Measurements from ENCODE around the gene NLGN3.
A peak's percentile ranks its signal among the peaks of the same experiment; 100 is the strongest.

NLGN3 gene

DNA sequence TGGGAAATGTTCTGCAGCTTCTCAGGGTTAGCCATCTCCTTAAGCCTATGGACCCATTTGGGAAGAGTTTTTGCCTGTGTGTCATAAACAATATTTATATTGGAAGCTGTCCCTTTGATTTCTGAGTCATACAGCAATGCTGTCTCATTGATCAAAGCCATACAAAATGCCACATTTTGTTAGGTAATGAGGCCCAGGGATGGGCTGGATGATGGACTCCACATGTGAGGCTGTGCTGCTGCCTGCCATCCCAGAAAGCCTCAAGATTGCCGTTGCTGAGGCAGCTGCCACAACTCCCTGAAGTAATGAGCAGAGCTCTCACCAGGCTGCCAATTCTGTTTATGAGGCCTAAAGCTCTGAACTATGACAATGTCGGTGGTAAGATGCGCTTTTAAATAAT is 66.2 kb downstream of the NLGN3 start:
- DNase-seq (ENCODE audit: insufficient read length, low spot score): no peak
- peak; percentile 48 for FAIRE-seq

DNA sequence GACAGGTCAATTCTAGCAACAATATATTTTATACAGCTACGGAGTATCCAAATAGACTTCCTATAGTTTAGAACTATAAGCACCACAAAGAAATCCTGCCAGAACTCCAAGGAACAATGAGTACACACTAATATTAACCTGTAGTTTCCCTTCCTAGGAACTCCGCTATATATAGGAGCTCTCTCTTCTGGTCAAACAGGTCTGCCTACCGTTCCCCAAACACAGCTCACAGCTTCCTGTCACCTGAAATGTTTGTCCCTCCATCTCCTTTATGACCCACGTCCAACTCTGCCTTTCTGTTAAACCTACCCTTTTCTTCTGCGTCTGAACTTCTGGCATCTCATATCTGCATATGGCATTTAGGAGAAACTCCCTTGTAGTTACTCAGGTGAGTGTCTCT is 67.9 kb downstream of the NLGN3 start:
- no peak for FAIRE-seq

DNA sequence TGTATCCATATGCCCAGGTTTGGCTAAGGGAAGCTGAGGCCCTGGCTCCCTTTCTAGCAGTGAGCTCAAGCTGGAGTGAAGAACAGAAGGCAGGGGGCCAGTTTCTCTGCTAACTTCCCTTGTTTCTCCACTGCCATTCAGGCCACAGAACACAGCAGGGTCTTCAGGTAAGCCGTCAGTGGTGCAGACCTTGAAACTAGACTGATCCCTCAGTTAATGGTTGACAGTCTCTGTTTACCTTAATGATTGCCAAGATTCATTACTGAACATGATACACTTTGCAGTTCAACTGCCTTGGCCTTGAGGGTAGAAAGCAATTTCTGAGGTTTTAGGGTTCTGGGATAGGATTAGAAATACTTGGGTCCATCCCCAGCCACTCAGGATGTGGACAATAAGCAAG is 69.5 kb downstream of the NLGN3 start:
- FAIRE-seq (no peak), DNase-seq (ENCODE audit: insufficient read length, low spot score) (no peak)

More for the DNA sequence above, 67.9 kb downstream of the NLGN3 start:
- no peak for DNase-seq (ENCODE audit: insufficient read length, low spot score)

DNA sequence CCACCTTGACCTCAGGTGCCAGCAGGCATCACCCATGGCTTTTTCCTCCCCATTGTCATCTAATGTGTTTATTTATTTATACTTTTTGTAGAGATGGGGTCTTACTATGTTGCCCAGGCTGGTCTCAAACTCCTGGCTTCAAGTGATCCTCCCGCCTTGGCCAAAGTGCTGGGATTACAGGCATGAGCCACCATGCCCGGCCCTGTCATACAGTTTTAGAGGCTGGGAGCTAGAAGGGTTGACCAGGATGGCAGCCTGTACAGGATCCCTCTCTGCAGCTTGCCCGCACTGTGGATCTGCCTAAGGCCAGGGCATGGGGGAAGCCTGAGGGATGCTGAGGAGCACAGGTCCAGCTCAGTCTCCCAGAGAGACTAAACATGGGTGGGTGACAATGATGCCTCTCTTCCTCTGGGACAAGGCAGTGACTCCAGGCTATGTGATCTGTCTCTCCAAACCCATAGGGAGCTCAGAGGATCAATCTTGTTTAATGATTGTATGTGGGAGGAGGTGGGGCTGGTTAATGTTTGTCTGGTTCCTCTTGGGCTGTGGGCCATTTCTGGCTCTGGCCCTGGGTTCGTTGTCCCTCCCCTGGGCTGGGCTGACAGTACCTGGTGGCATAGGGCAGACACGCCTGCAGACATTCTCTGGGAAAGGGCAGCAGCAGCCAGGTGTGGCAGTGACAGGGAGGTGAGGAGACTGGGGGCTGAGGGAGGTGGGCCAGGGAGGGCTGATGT is 70.1 kb downstream of the NLGN3 start:
- DNase-seq (ENCODE audit: insufficient read length, low spot score) (no peak), FAIRE-seq (no peak)

DNA sequence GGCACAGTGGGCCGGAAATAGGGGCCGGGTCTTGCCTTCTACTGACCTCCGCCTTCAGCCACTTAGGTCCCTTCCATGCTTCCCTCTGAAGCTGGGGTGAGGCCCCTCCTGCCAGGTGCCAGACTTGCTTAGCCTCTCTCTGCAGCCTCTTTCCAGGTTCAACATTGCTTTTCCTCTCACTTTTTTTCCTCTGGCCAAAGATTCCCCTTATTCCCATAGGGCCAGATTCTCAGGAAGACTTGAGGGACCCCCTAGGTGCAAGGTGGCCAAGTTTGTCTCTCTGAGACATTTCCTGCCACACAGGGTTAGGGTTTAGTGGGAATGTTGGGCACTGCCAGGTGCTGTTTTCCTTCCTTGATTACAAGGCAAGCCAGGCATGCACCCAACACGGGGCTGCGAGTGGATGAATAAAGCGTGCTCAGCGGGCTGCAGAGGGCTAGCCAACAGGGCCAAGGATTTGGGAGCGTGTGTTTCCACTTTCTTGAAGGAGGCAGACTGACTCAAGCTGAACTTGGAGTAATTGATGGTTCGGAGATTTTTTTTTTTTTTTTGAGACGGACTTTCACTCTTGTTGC is 70.8 kb downstream of the NLGN3 start:
- no peak for FAIRE-seq
- DNase-seq (ENCODE audit: insufficient read length, low spot score): no peak

DNA sequence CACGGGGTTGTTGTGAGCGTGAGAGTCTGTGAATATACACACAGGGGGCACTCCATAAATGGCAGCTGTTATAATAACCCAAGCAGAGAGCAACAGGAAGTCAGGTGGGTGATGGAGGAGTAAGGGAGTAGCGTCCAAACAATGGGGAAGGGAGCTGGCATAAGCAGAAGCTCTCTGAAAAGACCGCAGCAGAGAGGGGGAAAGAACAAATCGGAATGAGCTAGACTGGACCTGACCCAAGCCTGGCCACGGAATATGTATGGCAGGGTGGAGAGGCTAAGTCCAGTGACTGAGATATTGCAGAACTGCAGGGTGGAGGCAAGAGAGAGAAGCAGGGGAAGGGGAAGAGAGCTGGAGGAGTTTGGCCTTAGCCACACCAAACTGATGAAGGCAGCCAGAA is 71.8 kb downstream of the NLGN3 start:
- no peak for DNase-seq (ENCODE audit: insufficient read length, low spot score)
- no peak for FAIRE-seq

DNA sequence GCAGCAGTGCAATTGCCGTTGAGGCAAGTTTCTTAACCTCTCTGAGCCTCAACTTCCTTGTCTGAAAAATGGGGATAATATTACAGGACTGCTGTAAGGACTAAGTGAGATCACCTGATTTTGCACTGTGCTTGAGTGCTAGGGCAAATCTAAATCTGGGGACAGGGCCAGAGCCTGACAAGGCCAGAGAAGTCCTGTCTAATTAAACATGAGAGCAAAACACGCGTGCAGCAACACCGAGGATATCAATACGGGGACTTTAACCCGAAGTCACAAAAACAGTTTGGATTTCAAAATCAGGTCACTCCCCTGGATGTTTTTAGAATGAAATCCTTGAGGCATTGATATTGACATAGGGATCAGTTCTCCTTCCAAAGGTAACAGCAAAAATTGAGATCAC is 72.7 kb downstream of the NLGN3 start:
- FAIRE-seq (no peak), DNase-seq (ENCODE audit: insufficient read length, low spot score) (no peak)
